Measurements from ENCODE around the gene GYG1. TPM values are rescaled to one million over a fixed set of nuclear protein-coding genes. Genes with fewer than 3 reads are reported as not detected.

Gene GYG1
- total and polyA plus RNA-seq, 2 donors (not counting 1 experiment from before 2014, with no cell fraction given), result 10.8 to 20.4 TPM

GRCh38 chr3:149010504-149010951 lies 19.2 kb downstream of the GYG1 start:
- Histone ChIP-seq H4K20me1 (ENCODE audit: control insufficient read depth, insufficient read depth, low read length, poor library complexity, severe bottlenecking) (no peaks in the 10 kb centered on the region), H3K9ac (ENCODE audit: low read length) (no peak overlapping the region), H3K9me3 (ENCODE audit: control extremely low read depth in 1 of 3, control insufficient read depth in 2 of 3, insufficient read depth in 1 of 3, low read length in 2 of 3) (no peaks in the 10 kb centered on the region), H3K27me3 (replicated peaks in 1 of 4; ENCODE audit: control extremely low read depth in 1 of 4, control insufficient read depth in 3 of 4, insufficient read depth in 4 of 4, low read length in 3 of 4) (no peaks in the 10 kb centered on the region), H3K27ac (ENCODE audit: low read length in 2 of 2) (no peak overlapping the region), H3K36me3 (replicated peaks in 1 of 2; ENCODE audit: control extremely low read depth in 1 of 2, control insufficient read depth in 1 of 2, extremely low read depth in 1 of 2, insufficient read depth in 2 of 2, low read length in 1 of 2) (peaks cover 14 to 37% of the 10 kb centered on the region in 2 experiments), H3K79me2 (ENCODE audit: control insufficient read depth, insufficient read depth, low read length) (no peaks in the 10 kb centered on the region), H3K4me2 (replicated peaks; ENCODE audit: low read depth, low read length, poor library complexity, severe bottlenecking) (no peak overlapping the region), H3K4me3 (ENCODE audit: control extremely low read depth in 1 of 5, extremely low read depth in 1 of 5, insufficient read depth in 1 of 5, low read depth in 2 of 5, low read length in 4 of 5) (no peak overlapping the region), H3K4me1 (ENCODE audit: control insufficient read depth in 2 of 2, insufficient read depth in 2 of 2, low read length in 2 of 2) (no peaks in the 10 kb centered on the region), H2AFZ (ENCODE audit: insufficient read depth, low read depth, low read length, poor library complexity, severe bottlenecking) (no peak overlapping the region)
- no peaks in the 10 kb centered on the region for H3K4me1 Mint-ChIP-seq
- intact Hi-C loops (cut with micrococcal nuclease), result no loop called here
- no peak overlapping the region for H3K27ac Mint-ChIP-seq
- no peaks in the 10 kb centered on the region for H3K9me3 Mint-ChIP-seq (ENCODE audit: insufficient read depth)
- H3K27me3 Mint-ChIP-seq, result no peaks in the 10 kb centered on the region
- H3K4me3 Mint-ChIP-seq, result no peak overlapping the region
- no peak for DNase-seq
- WGBS (ENCODE audit: insufficient coverage), result 100% methylated on average over 5 of the region's 6 CpGs
- no peak for ATAC-seq (ENCODE audit: low read depth)
- ChIA-PET POLR2A (interaction anchor here (0.7 kb wide), 1 partner anchor 69 kb away, joined by 6 read pairs; no protein-coding TSS in a partner anchor), CTCF (no interaction called here)
- TF ChIP-seq EZH2 (IDR thresholded peaks at IDR 0.05; ENCODE audit: borderline replicate concordance, insufficient read depth, low read depth, low read length, poor library complexity, severe bottlenecking) (no peak), CTCF (IDR thresholded peaks at IDR 0.05) (no peak)

- H3K27ac Mint-ChIP-seq, result no peak overlapping the region
- ATAC-seq (ENCODE audit: low read depth), result no peak
Observed at GRCh38 chr3:149010966-149011365, 19.6 kb downstream of the GYG1 start.

More at GRCh38 chr3:149010966-149011365, 19.6 kb downstream of the GYG1 start:
- Histone ChIP-seq H3K4me3 (ENCODE audit: control extremely low read depth in 1 of 5, extremely low read depth in 1 of 5, insufficient read depth in 1 of 5, low read depth in 2 of 5, low read length in 4 of 5) (no peak overlapping the region), H4K20me1 (ENCODE audit: control insufficient read depth, insufficient read depth, low read length, poor library complexity, severe bottlenecking) (no peaks in the 10 kb centered on the region), H2AFZ (ENCODE audit: insufficient read depth, low read depth, low read length, poor library complexity, severe bottlenecking) (no peak overlapping the region), H3K27ac (ENCODE audit: low read length in 2 of 2) (no peak overlapping the region), H3K4me1 (ENCODE audit: control insufficient read depth in 2 of 2, insufficient read depth in 2 of 2, low read length in 2 of 2) (no peaks in the 10 kb centered on the region), H3K9ac (ENCODE audit: low read length) (no peak overlapping the region), H3K27me3 (replicated peaks in 1 of 4; ENCODE audit: control extremely low read depth in 1 of 4, control insufficient read depth in 3 of 4, insufficient read depth in 4 of 4, low read length in 3 of 4) (no peaks in the 10 kb centered on the region), H3K36me3 (replicated peaks in 1 of 2; ENCODE audit: control extremely low read depth in 1 of 2, control insufficient read depth in 1 of 2, extremely low read depth in 1 of 2, insufficient read depth in 2 of 2, low read length in 1 of 2) (peaks cover 14 to 40% of the 10 kb centered on the region in 2 experiments), H3K4me2 (replicated peaks; ENCODE audit: low read depth, low read length, poor library complexity, severe bottlenecking) (no peak overlapping the region), H3K9me3 (ENCODE audit: control extremely low read depth in 1 of 3, control insufficient read depth in 2 of 3, insufficient read depth in 1 of 3, low read length in 2 of 3) (no peaks in the 10 kb centered on the region), H3K79me2 (ENCODE audit: control insufficient read depth, insufficient read depth, low read length) (no peaks in the 10 kb centered on the region)
- intact Hi-C loops (cut with micrococcal nuclease), result no loop called here
- Mint-ChIP-seq H3K4me3 (no peak overlapping the region), H3K9me3 (ENCODE audit: insufficient read depth) (no peaks in the 10 kb centered on the region), H3K27me3 (no peaks in the 10 kb centered on the region), H3K4me1 (no peaks in the 10 kb centered on the region)
- DNase-seq, result no peak
- TF ChIP-seq CTCF (IDR thresholded peaks at IDR 0.05) (no peak), EZH2 (IDR thresholded peaks at IDR 0.05; ENCODE audit: borderline replicate concordance, insufficient read depth, low read depth, low read length, poor library complexity, severe bottlenecking) (no peak)
- POLR2A ChIA-PET, result no interaction called here
- WGBS (ENCODE audit: insufficient coverage), result no CpG with 5 or more reads among the region's 2 CpGs
- CTCF ChIA-PET, result no interaction called here
